SK-N-SH treated with all-trans-retinoic acid at 6 μM for 48 hours (cell line): Measurements from ENCODE around the gene ZP1.

Experiments
- ATAC-seq: fragments of 200-7000 bp; cut with Tn5 transposase; 3 replicates; pipeline ENCODE4 v1.9.1; 2020; ENCODE audit warnings: mild to moderate bottlenecking, moderate library complexity
- ARNTL ChIP-seq: fragments of 450-650 bp; formaldehyde crosslinking; IDR thresholded peaks from 2 replicates; pipeline ENCODE4 v1.5.0; 2020; ENCODE audit warnings: low read depth, mild to moderate bottlenecking, moderate library complexity, borderline replicate concordance
- BACH2 ChIP-seq: fragments of 250-450 bp; sonication (Bioruptor Pico); IDR thresholded peaks from 2 replicates; pipeline ENCODE4 v1.9.0; 2021; ENCODE audit warnings: mild to moderate bottlenecking, borderline replicate concordance
- CREB5 ChIP-seq: fragments of 250-450 bp; sonication (Bioruptor Pico); IDR thresholded peaks from 2 replicates; pipeline ENCODE4 v1.5.1; 2020; ENCODE audit warnings: low read depth, mild to moderate bottlenecking, moderate library complexity
- CSDC2 ChIP-seq: fragments of 250-450 bp; sonication (Bioruptor Pico); IDR thresholded peaks from 2 replicates; pipeline ENCODE4 v1.5.0; 2020; ENCODE audit warnings: mild to moderate bottlenecking, moderate library complexity
- CSRNP3 ChIP-seq: fragments of 250-450 bp; sonication (Bioruptor Pico); IDR thresholded peaks from 2 replicates; pipeline ENCODE4 v1.5.1; 2021; ENCODE audit warnings: mild to moderate bottlenecking, moderate library complexity
- ESRRG ChIP-seq: fragments of 250-450 bp; sonication (Bioruptor Pico); IDR thresholded peaks from 2 replicates; pipeline ENCODE4 v1.6.1; 2021; ENCODE audit warnings: mild to moderate bottlenecking
- GLIS3 ChIP-seq: fragments of 250-450 bp; sonication (Bioruptor Pico); IDR thresholded peaks from 2 replicates; pipeline ENCODE4 v1.5.0; 2020; ENCODE audit warnings: mild to moderate bottlenecking, moderate library complexity
- ISL1 ChIP-seq: fragments of 250-450 bp; sonication (Bioruptor Pico); IDR thresholded peaks from 2 replicates; pipeline ENCODE4 v2.1.2; 2022; ENCODE audit warnings: mild to moderate bottlenecking, moderate library complexity
- OSR1 ChIP-seq: fragments of 250-450 bp; sonication (Bioruptor Pico); IDR thresholded peaks from 2 replicates; pipeline ENCODE4 v1.8.0; 2022; ENCODE audit warnings: moderate library complexity, mild to moderate bottlenecking, inconsistent platforms
- PATZ1 ChIP-seq: fragments of 250-450 bp; sonication (Bioruptor Pico); IDR thresholded peaks from 2 replicates; pipeline ENCODE4 v1.8.0; 2020; ENCODE audit warnings: mild to moderate bottlenecking, moderate library complexity, borderline replicate concordance
- POU6F1 ChIP-seq: fragments of 250-450 bp; sonication (Bioruptor Pico); IDR thresholded peaks from 2 replicates; pipeline ENCODE4 v1.8.0; 2021; ENCODE audit warnings: low read depth, mild to moderate bottlenecking, moderate library complexity, borderline replicate concordance
- PPARA ChIP-seq: fragments of 250-450 bp; sonication (Bioruptor Pico); IDR thresholded peaks from 2 replicates; pipeline ENCODE4 v1.5.0; 2020; ENCODE audit warnings: mild to moderate bottlenecking, borderline replicate concordance
- RARB ChIP-seq: fragments of 250-450 bp; sonication (Bioruptor Pico); IDR thresholded peaks from 2 replicates; pipeline ENCODE4 v1.8.0; 2021; ENCODE audit warnings: mild to moderate bottlenecking, moderate library complexity
- SNAI2 ChIP-seq: fragments of 250-450 bp; sonication (Bioruptor Pico); IDR thresholded peaks from 2 replicates; pipeline ENCODE4 v1.5.0; 2020; ENCODE audit warnings: mild to moderate bottlenecking, moderate library complexity
- TCF4 ChIP-seq: fragments of 250-450 bp; sonication (Bioruptor Pico); IDR thresholded peaks from 2 replicates; pipeline ENCODE4 v1.8.0; 2021; ENCODE audit warnings: mild to moderate bottlenecking, moderate library complexity, borderline replicate concordance
- TOX ChIP-seq: fragments of 250-450 bp; sonication (Bioruptor Pico); IDR thresholded peaks from 2 replicates; pipeline ENCODE4 v1.8.0; 2021; ENCODE audit warnings: mild to moderate bottlenecking, moderate library complexity, borderline replicate concordance
- TSHZ2 ChIP-seq: fragments of 250-450 bp; sonication (Bioruptor Pico); IDR thresholded peaks from 2 replicates; pipeline ENCODE4 v1.5.0; 2020; ENCODE audit warnings: mild to moderate bottlenecking, moderate library complexity
- ZC3H10 ChIP-seq: fragments of 250-450 bp; sonication (Bioruptor Pico); IDR thresholded peaks from 2 replicates; pipeline ENCODE4 v1.5.1; 2021; ENCODE audit warnings: mild to moderate bottlenecking, moderate library complexity
- ZFP3 ChIP-seq: fragments of 250-450 bp; sonication (Bioruptor Pico); IDR thresholded peaks from 2 replicates; pipeline ENCODE4 v1.5.0; 2020; ENCODE audit warnings: mild to moderate bottlenecking, moderate library complexity
- ZFP30 ChIP-seq: fragments of 450-650 bp; formaldehyde crosslinking; IDR thresholded peaks from 2 replicates; pipeline ENCODE4 v1.5.0; 2022; ENCODE audit warnings: mild to moderate bottlenecking, moderate library complexity
- ZNF70 ChIP-seq: fragments of 450-650 bp; formaldehyde crosslinking; IDR thresholded peaks from 2 replicates; pipeline ENCODE4 v1.5.0; 2020; ENCODE audit warnings: mild to moderate bottlenecking, moderate library complexity
- ZNF8 ChIP-seq: fragments of 450-650 bp; formaldehyde crosslinking; IDR thresholded peaks from 2 replicates; pipeline ENCODE4 v1.5.0; 2020; ENCODE audit warnings: mild to moderate bottlenecking, moderate library complexity

The ZP1 gene

GRCh38 chr11:60840470-60841430, 26.6 kb upstream of the ZP1 start:
- ATAC-seq: no peak
- TF ChIP-seq ZFP3 (CRISPR knock-in tag) (no peak), ZC3H10 (CRISPR knock-in tag) (no peak), ZNF70 (CRISPR knock-in tag) (no peak), ZFP30 (no peak), SNAI2 (no peak), TCF4 (CRISPR knock-in tag) (no peak), CREB5 (CRISPR knock-in tag) (no peak), ISL1 (no peak), CSRNP3 (no peak), ESRRG (CRISPR knock-in tag) (no peak), PATZ1 (CRISPR knock-in tag) (no peak), CSDC2 (CRISPR knock-in tag) (no peak), TOX (CRISPR knock-in tag) (no peak), GLIS3 (CRISPR knock-in tag) (no peak), RARB (no peak), POU6F1 (CRISPR knock-in tag) (no peak), PPARA (CRISPR knock-in tag) (no peak), OSR1 (CRISPR knock-in tag) (no peak), TSHZ2 (CRISPR knock-in tag) (no peak), BACH2 (no peak)
- TF ChIP-seq, all 23 proteins: peak for 0

GRCh38 chr11:60841797-60842667, 25.3 kb upstream of the ZP1 start, which contains the start of gene CCDC86:
CCDC86 (plus strand) TSS chr11:60842113; CDS start chr11:60842125, 12 bp downstream.
- TF ChIP-seq ZNF70 (CRISPR knock-in tag) (no peak), ESRRG (CRISPR knock-in tag) (no peak), ZNF8 (CRISPR knock-in tag) (no peak), POU6F1 (CRISPR knock-in tag) (0 out of 2 replicates have a peak, but pooled peaks have one; percentile 26), GLIS3 (CRISPR knock-in tag) (no peak), BACH2 (no peak), ARNTL (no peak)
- ATAC-seq: peak; percentile 90
